HG03025 (cell line): ENCODE results near the gene IKZF3.
A peak's percentile ranks its signal among the peaks of the same experiment; 100 is the strongest.

Experiments used
- ATAC-seq: cut with Tn5 transposase; IDR thresholded peaks from one replicate; pipeline ENCODE4 v1.9.1; 2021; ENCODE audit warnings: mild to moderate bottlenecking, moderate library complexity; ENCODE audit not compliant: unreplicated experiment, low FRiP score

The IKZF3 gene

DNA sequence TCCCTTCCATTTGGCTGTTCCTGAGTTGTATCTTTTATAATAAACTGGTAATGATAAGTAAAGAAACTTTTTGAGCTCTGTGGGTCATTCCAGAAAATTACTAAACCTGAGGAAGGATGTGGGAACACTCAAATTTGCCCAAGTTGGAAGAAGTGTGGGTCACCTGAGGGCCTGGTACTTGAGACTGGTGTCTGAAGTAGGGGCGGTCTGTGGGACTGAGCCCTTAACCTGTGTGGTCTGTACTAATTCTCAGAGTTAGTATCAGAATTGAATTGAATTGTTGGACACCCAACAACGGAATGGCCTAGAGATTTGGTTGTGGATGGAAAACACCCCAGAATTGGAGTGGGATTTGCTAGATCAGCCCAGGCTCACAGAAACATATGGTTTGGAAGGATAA is 43.1 kb downstream of the IKZF3 start:
- ATAC-seq, result no peak

- no peak for ATAC-seq
These were observed 43.6 kb downstream of the IKZF3 start for GRCh38 chr17:39820541-39820940.

DNA sequence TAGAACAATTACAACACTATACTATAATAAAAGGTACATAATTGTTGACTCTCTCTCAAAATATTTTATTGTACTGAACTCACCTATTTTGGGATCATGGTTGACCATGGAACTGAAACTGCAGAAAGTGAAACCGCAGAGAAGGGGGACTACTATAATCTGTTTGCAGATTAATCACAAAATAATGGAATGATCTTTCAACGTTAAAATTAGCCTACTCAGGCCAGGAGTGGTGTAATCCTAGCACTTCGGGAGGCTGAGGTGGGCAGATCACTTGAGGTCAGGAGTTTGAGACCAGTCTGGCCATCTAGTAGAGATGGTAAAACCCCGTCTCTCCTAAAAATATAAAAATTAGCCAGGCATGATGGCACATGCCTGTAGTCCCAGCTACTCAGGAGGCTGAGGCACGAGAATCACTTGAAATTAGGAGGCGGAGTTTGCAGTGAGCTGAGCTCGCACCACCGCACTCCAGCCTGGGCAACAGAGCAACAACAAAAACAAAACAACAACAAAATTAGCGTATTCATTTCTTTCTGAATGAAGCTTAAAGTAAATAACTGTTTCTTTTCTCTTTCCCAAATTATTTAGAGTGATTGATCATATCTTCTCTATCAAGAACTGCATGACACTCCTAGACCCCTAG is 45.6 kb downstream of the IKZF3 start:
- ATAC-seq, result no peak

- no peak for ATAC-seq
These were observed 47.8 kb downstream of the IKZF3 start for GRCh38 chr17:39816272-39816671.

- no peak for ATAC-seq
These were observed 49.6 kb downstream of the IKZF3 start for GRCh38 chr17:39814497-39814896.

- ATAC-seq, result no peak
These were observed 50.5 kb downstream of the IKZF3 start for GRCh38 chr17:39813631-39814030.

DNA sequence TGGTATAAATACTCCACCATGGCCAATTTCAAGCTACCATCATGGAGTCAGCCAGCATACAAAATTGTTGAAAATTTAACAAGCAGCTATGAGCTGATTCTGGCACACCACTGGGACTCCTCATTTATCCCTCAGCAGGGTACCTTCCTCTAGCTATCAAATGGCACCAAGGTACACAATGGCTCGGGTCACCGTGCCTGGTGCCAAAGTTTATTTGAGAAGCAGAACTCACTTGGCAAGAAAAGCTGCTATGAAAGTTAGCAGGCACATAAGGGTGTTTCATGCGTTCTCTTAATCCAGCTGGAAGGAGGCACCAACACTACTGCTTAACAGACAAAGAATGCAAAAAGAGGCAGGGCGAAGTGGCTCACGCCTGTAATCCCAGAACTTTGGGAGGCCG is 51.6 kb downstream of the IKZF3 start:
- ATAC-seq, result no peak

DNA sequence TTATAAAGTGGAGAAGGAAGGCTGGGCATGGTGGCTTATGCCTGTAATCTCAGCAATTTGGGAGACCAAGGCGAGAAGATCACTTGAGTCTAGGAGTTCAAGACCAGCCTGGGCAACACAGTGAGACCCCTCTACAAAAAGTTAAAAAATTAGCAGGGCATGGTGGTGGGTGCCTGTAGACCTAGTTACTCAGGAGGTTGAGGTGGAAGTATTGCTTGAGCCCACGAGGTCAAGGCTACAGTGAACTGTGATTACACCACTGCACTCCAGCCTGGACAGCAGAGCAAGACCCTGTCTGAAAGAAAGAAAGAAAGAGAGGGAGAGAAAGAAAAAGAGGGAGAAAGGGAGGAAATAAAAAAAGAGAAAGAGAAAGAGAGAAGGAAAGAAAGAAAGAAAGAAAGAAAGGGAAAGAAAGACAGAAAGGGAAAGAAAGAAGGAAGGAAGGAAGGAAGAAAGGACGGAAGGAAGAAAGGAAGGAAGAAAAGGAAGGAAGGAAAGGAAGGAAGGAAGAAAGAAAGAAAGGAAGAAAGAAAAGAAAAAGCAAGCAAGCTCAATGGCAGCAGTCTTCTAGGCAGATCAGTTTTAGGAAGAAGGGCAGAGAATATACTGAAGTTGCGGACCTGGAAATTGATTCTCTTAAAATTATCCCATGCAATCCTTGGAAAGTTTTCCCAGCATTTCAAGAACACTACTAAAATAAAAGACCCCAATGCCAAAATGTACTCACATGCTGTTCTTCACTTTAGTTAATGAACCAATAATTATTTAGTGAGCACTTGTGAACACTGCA is 53.0 kb downstream of the IKZF3 start:
- no peak for ATAC-seq

DNA sequence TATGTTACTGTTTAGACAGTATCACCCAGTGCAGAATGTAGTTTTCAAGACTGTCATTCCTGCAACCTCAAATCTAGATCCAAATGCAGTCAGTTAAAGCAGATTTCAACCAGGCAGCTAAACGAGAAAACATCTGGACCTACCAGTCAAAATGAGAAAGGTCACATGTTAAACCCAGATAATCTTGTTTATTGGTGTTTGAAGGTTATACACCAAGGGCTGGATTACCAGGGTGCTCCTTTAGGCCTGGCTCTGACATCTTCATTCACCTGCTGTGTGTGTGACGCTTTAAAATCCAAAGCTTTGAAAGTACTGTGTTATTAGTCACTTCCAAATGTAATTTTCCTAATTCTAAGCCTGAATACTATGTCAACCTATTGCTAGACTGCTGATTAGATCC is 54.9 kb downstream of the IKZF3 start:
- no peak for ATAC-seq

GRCh38 chr17:39808409-39808997 is 55.6 kb downstream of the IKZF3 start:
- no peak for ATAC-seq

DNA sequence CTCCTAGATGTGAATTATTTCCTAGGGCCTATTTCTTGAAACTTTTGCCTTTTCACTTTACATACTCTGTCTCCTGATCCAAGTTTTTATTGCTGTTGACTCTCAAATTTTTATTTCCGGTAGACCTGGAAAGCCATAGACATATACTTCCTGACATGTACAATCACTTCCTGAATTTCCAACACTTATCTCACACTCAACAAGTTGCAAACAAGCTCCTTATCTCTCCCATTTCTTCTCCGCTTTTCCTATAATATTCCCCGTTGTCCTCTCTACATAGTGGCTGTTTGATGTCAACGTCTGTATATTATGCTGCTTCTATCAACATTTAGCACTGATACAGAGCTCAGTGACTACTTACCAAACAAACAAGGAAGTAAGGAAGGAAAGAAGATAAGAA is 59.3 kb downstream of the IKZF3 start:
- no peak for ATAC-seq

- ATAC-seq, result no peak
These were observed 63.1 kb downstream of the IKZF3 start for GRCh38 chr17:39801055-39801454.

DNA sequence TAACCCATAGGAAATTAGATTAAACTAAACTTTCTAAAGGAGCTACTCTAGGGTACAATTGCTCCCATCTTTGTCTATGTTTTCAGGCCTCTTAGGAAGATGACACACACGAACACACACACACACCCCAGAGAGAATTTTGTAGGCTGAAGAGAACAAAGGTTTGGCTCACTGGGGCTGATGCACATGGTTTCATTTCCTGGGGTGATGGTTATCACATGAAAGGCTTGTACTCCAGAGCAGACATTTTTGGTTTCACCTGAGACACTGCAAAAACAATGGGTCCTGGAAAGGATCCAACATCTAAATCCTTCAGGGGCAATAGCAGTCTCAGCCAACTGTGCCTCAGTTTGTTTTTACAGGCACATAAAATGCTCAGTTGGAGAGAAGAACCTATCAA is 63.6 kb downstream of the IKZF3 start:
- no peak for ATAC-seq

- ATAC-seq, result no peak
These were observed 64.7 kb downstream of the IKZF3 start for GRCh38 chr17:39799395-39799794.

DNA sequence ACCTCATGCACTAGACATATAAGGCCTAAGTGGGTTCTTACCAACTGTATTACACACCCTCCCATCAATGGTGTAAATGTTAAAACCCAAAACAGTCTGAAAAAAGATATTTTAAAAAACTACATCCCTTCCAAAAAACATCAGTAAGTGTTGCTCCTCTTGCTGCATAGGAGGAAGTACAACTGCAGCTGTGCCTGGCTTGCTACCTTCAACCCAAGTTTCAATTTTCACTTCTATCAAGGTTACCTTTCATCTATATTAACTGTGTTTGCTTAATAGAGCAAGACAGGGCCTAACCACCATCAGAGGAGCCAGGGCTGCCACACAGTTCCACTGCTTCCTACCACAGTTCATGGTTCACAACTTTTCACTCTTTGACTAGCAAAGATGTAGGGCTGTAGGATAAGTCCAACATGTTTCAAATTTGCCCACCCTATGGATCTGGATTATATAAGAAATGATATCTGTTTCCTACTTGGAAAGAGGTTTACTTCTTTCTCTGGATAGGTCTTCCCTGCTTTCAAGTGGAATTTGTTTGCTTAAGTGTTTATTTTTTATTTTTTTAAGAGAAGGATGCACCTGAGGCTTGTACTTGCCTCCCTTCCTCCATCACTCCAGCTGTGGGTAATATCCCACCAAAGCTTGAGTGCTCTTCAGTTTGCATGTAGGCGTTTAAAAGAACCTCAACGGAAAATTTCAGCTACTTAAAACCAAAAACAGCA is 69.7 kb downstream of the IKZF3 start:
- peak; percentile 64 for ATAC-seq

DNA sequence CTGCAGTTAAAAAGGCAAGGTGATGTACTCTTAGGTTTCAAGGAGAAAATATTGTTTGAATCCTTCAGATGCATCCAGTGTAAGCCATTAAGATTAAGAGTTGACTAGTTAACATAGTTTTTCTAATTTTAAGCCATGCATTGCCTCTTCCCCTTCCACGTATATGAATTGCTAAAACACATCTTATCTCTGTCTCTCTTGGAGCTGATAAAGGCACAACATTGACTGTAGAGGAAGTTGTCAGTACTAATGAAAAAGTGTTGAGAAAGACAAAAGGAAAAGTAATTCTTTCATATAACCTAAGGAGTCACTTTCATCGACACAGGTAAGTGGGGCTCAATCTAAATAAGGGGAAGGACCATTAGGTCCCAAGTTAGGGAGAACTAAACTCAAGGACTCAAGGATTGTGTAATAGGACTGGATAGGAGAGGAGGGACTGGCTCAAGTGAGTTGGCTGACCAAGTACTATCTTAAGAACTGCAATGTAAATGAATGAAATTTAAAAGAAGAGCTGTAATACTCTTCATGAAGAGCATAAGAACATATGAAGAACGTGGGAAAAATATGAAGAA is 70.7 kb downstream of the IKZF3 start:
- ATAC-seq, result no peak

GRCh38 chr17:39792526-39793221 is 71.4 kb downstream of the IKZF3 start:
- no peak for ATAC-seq

GRCh38 chr17:39791111-39791992 is 72.8 kb downstream of the IKZF3 start:
- no peak for ATAC-seq

DNA sequence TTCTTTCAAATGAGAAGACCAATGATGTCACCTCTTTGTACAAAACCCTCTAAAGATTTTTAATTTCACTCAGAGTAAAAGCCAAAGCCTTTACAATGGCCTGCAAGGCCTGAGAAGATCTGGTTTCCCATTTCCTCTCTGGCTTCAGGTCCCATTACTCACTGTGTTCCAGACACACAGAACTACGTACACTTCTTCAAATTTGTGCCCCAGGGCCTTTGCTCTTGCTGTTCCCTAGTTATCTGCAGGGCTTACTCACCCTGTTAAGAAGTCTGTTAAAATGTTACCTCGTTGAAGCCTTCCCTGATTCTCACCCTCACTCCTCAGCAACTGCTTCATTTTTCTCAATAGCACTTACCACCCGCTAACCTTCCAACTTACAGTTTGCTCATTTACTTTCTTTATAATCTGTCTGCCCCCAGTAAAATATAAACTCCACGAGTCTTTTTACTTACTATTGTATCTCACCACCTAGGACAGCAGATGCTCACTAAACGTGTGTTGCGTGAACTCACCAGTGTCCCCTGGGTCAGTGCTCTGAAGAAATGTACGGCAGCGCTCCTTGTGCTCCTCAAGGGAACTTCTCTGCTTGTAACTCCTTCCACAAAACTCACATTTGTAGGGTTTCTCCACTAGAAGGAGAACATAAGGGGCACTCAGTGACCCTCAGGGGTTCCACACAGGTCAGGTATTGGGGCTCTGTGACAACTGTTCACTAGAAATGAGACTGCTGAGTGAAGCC is 76.2 kb downstream of the IKZF3 start:
- ATAC-seq, result no peak
